Adrenal gland (tissue), 12 donors: ENCODE data around the gene PGS1. TPM values are rescaled to one million over a fixed set of nuclear protein-coding genes. Genes with fewer than 3 reads are reported as not detected.

Experiments used
- DNase-seq, 7 donors: peaks; one replicate each; pipeline ENCODE4 v3.0.0-alpha.2; 2019 to 2020
- H3K27ac ChIP-seq, 5 donors: fragments of 200-600 bp; sonication (generic) in 4 of 5; 1 replicate in 3 of 5; 2 replicates in 2 of 5; pipeline versions ENCODE4 v1.5.1 to v1.8.0; 2016 to 2020; ENCODE audit warnings: mild to moderate bottlenecking in 1 of 5
- H3K27me3 ChIP-seq: fragments of 200-600 bp; 2 replicates; pipeline ENCODE4 v1.8.0; 2021
- H3K36me3 ChIP-seq, 2 donors: fragments of 200-600 bp; replicated peaks in 1 of 2; 1 replicate in 1 of 2; 2 replicates in 1 of 2; pipeline versions ENCODE4 v1.5.1 to v1.8.0; 2018 to 2022
- H3K4me1 ChIP-seq, 2 donors: fragments of 200-600 bp; replicated peaks in 1 of 2; 1 replicate in 1 of 2; 2 replicates in 1 of 2; pipeline versions ENCODE4 v1.5.1 to v1.8.0; 2018 to 2021
- H3K4me3 ChIP-seq, 4 donors: fragments of 200-600 bp; sonication (generic) in 3 of 4; one replicate each; pipeline ENCODE4 v1.5.1; 2016 to 2018
- H3K9me3 ChIP-seq, 3 donors: fragments of 200-600 bp; sonication (generic) in 1 of 3; replicated peaks in 1 of 3; 1 replicate in 2 of 3; 2 replicates in 1 of 3; pipeline versions ENCODE4 v1.5.1 to v1.8.0; 2016 to 2021
- POLR2A ChIP-seq, 2 donors: fragments of 450-650 bp; IDR thresholded peaks; one replicate each; pipeline ENCODE4 v1.6.1; 2017; ENCODE audit warnings: antibody characterized with exemption in 2 of 2, mild to moderate bottlenecking in 2 of 2, moderate library complexity in 1 of 2
- WGBS, 4 donors: extraction: QIAGEN DNeasy Blood & Tissue Kit in 2 of 4; methylation state at CpG; one replicate each; pipeline versions ENCODE4 v1.1.5 to v1.1.7; 2013 to 2017; 5-methylcytosine and 5-hydroxymethylcytosine counted together
- intact Hi-C, 2 donors: fragments of 100-400 bp; cut with DNase I; formaldehyde crosslinking; loops; one replicate each; pipeline versions ENCODE4 v1.14.1 to v1.15.0; 2022 to 2023
- polyA plus RNA-seq, 3 donors: library from polyadenylated mRNA; stranded (reverse); fragments of 200-250 nt in 2 of 3; fragments of 350-450 nt in 1 of 3; fragmentation: Illumina TruSeq in 1 of 3; extraction: RNeasy Lipid Tissue Mini Kit (QIAGEN cat#74804) in 1 of 3; gene quantifications; one replicate each; pipeline ENCODE4 v1.2.3, GENCODE V29; 2013 to 2014
- total RNA-seq, 9 donors: library from RNA; depleted of rRNA in 4 of 9; stranded (reverse); fragments of >200 nt in 4 of 9; fragments of 120-200 nt in 1 of 9; fragmentation: NEBNext Ultra II Directional in 1 of 9; extraction: Animal tissue kit (Norgen Biotek cat#: 25700) in 1 of 9; gene quantifications; one replicate each; pipeline versions ENCODE4 v1.1.0 to v1.2.4, GENCODE V29; 2013 to 2023
- TF ChIP-seq, protein P1 (sequence below), 6 experiments: fragments of 450-650 bp in 4 of 6; fragments of 200-600 bp in 2 of 6; sonication (generic) in 1 of 6; IDR thresholded peaks; 1 replicate in 5 of 6; 2 replicates in 1 of 6; pipeline versions ENCODE4 v1.5.1 to v1.8.0; 2016 to 2021; ENCODE audit warnings: antibody characterized with exemption in 6 of 6, mild to moderate bottlenecking in 2 of 6, moderate library complexity in 1 of 6
- donor health status: healthy with polysubstance abuse.
- donor health status: Bipolar disorder and iron deficiency.
- donor health status: DM: yes; HTN: yes; CAD: no.
- donor health status: DM: no; HTN: no; CAD: no.
- donor health status: DM: no; HTN: no; CAD: no.
- donor health status: DM: yes; HTN: yes; CAD: no.

Gene PGS1
- total and polyA plus RNA-seq, 12 donors: 11.9 to 64.5 (median 31.0) TPM

DNA sequence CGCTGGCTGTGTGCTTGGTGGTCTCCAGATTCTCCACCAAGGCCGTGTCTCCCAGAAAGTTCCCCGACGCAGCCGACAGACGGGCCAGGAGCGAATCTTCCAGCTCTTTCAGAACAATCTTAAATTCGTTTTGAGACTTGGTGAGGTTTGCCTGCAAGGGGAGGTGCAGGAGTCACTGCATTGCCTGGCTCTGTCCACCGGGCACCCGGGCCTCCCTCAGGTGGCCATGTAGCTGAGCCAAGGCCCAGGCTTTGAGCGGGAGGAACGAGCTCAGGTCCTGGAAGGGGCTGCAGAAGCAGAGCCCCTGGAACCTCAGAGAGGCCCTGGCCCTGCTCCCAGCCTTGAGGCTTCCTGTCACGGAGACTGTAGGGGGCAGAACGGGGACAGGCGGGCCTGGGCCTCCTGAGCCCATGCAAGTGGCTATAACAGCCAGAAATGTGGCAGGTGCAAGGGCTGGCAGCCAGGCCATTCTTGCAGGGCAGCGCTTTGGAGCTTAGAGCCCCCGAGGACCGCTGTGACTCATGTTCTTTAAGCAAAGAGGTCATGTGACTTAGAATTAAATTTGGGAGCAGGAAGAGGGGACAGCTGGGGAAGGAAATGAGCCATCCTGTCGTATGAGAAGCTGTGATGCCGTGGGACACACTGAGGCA, 72.4 kb downstream of the PGS1 start:
- Histone ChIP-seq H3K36me3 (no peaks in the 10 kb centered on the region), H3K4me3 (no peak overlapping the region), H3K4me1 (no peaks in the 10 kb centered on the region), H3K9me3 (no peaks in the 10 kb centered on the region), H3K27me3 (no peaks in the 10 kb centered on the region), H3K27ac (no peak overlapping the region)
- WGBS, 4 donors: 67 to 77% (median 71%) methylated on average over 16 to 20 of the region's 20 CpGs
- TF ChIP-seq, protein P1, sequence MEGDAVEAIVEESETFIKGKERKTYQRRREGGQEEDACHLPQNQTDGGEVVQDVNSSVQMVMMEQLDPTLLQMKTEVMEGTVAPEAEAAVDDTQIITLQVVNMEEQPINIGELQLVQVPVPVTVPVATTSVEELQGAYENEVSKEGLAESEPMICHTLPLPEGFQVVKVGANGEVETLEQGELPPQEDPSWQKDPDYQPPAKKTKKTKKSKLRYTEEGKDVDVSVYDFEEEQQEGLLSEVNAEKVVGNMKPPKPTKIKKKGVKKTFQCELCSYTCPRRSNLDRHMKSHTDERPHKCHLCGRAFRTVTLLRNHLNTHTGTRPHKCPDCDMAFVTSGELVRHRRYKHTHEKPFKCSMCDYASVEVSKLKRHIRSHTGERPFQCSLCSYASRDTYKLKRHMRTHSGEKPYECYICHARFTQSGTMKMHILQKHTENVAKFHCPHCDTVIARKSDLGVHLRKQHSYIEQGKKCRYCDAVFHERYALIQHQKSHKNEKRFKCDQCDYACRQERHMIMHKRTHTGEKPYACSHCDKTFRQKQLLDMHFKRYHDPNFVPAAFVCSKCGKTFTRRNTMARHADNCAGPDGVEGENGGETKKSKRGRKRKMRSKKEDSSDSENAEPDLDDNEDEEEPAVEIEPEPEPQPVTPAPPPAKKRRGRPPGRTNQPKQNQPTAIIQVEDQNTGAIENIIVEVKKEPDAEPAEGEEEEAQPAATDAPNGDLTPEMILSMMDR (IDR thresholded peaks at IDR 0.05): no peak
- TF ChIP-seq POLR2A (IDR thresholded peaks at IDR 0.05): no peak
- intact Hi-C loops: no loop called here
- no peak for DNase-seq

GRCh38 chr17:78451753-78452152, 73.3 kb downstream of the PGS1 start:
- TF ChIP-seq, protein P1 (IDR thresholded peaks at IDR 0.05): no peak
- TF ChIP-seq POLR2A (IDR thresholded peaks at IDR 0.05): no peak
- Histone ChIP-seq H3K27me3 (no peaks in the 10 kb centered on the region), H3K27ac (no peak overlapping the region), H3K4me3 (no peak overlapping the region), H3K9me3 (no peaks in the 10 kb centered on the region), H3K4me1 (no peaks in the 10 kb centered on the region), H3K36me3 (no peaks in the 10 kb centered on the region)
- no peak for DNase-seq
- intact Hi-C loops: no loop called here
- 81 to 94% (median 84%) methylated on average over 7 of the region's 7 CpGs for WGBS, 4 donors

DNA sequence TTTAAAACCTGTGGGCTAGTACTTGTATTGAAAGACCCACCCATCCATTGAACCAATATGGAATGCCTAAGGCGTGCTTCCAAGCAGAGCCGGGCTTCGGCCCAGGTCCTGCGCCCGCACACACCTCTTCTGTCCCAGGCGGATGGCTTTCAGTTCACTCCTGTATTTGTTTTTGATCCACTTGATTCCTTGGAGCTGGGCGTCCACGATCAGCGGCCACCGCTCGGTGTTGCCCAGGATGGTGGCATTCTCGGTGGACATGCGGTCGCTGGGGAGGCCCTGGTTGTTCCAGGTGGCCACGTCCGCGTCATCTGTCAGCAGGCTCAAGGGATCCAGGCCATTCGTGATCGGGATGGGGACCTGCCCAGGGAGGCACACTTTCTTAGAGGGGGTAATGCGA, 75.9 kb downstream of the PGS1 start:
- no peak for TF ChIP-seq POLR2A (IDR thresholded peaks at IDR 0.05)
- TF ChIP-seq, protein P1 (IDR thresholded peaks at IDR 0.05): no peak
- intact Hi-C loops: no loop called here
- H3K27ac ChIP-seq: no peak overlapping the region
- H3K36me3 ChIP-seq: no peaks in the 10 kb centered on the region
- no peak overlapping the region for H3K4me3 ChIP-seq
- no peak for DNase-seq
- no peaks in the 10 kb centered on the region for H3K9me3 ChIP-seq
- 92 to 96% (median 94%) methylated on average over 18 to 20 of the region's 20 CpGs for WGBS, 4 donors
- H3K27me3 ChIP-seq: no peaks in the 10 kb centered on the region
- no peaks in the 10 kb centered on the region for H3K4me1 ChIP-seq

DNA sequence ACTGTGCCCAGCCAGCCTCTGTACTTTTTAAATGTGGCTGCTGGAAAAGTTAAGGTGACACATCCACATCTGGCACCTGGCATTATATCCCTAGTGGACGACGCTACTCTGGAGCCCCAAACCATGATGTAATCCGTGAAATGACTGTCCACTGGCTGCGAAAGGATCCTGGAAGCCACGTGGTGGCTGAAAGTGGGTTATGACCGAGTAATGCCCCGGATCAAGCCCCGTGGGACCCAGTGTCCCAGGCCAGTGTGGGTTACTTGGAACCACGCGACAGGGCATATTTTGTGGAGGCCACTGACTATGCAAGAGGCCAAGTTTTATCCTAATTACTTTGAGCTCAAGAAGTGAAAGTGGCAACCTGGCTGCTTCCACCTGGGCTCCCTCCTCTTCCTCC, 79.6 kb downstream of the PGS1 start:
- TF ChIP-seq POLR2A (IDR thresholded peaks at IDR 0.05): no peak
- TF ChIP-seq, protein P1 (IDR thresholded peaks at IDR 0.05): no peak
- H3K36me3 ChIP-seq: no peaks in the 10 kb centered on the region
- intact Hi-C loops: no loop called here

More for the DNA sequence above, 79.6 kb downstream of the PGS1 start:
- H3K9me3 ChIP-seq: no peaks in the 10 kb centered on the region
- no peak overlapping the region for H3K4me3 ChIP-seq
- 76 to 82% (median 79%) methylated on average over 4 to 10 of the region's 10 CpGs for WGBS, 4 donors
- H3K4me1 ChIP-seq: no peaks in the 10 kb centered on the region
- H3K27me3 ChIP-seq: no peaks in the 10 kb centered on the region
- H3K27ac ChIP-seq: no peak overlapping the region
- no peak for DNase-seq
